Gastroesophageal sphincter (tissue), 4 donors: ENCODE results near the gene VPS33B. TPM values are rescaled to one million over a fixed set of nuclear protein-coding genes. Genes with fewer than 3 reads are reported as not detected.
A peak's percentile ranks its signal among the peaks of the same experiment; 100 is the strongest.

Experiments used
- ATAC-seq: fragments of 150-250 bp; one replicate; pipeline ENCODE4 v1.9.1; 2016; ENCODE audit warnings: mild to moderate bottlenecking, moderate library complexity
- H3K27ac ChIP-seq, 4 donors: fragments of 200-600 bp; sonication (generic) in 3 of 4; 1 replicate in 3 of 4; 2 replicates in 1 of 4; pipeline ENCODE4 v1.5.1; 2016 to 2019
- H3K27me3 ChIP-seq: fragments of 200-600 bp; sonication (generic); one replicate; pipeline ENCODE4 v1.5.1; 2019
- H3K36me3 ChIP-seq, 2 donors: fragments of 200-600 bp; sonication (generic); one replicate each; pipeline ENCODE4 v1.5.1; 2019; ENCODE audit warnings: control low read depth in 1 of 2
- H3K4me1 ChIP-seq, 3 donors: fragments of 200-600 bp; sonication (generic); 1 replicate in 2 of 3; 2 replicates in 1 of 3; pipeline ENCODE4 v1.5.1; 2016 to 2019; ENCODE audit warnings: control low read depth in 2 of 3
- H3K4me3 ChIP-seq, 2 donors: fragments of 200-600 bp; sonication (generic); one replicate each; pipeline ENCODE4 v1.5.1; 2019; ENCODE audit warnings: mild to moderate bottlenecking in 1 of 2, moderate library complexity in 1 of 2
- H3K9me3 ChIP-seq, 3 donors: fragments of 200-600 bp; sonication (generic); one replicate each; pipeline ENCODE4 v1.5.1; 2017 to 2019; ENCODE audit warnings: control low read depth in 2 of 3
- EP300 ChIP-seq: sonication (generic); formaldehyde crosslinking; IDR thresholded peaks from one replicate; pipeline ENCODE4 v1.6.1; 2017; ENCODE audit warnings: antibody characterized with exemption, mild to moderate bottlenecking
- POLR2A ChIP-seq, 2 donors: fragments of 450-650 bp; IDR thresholded peaks; one replicate each; pipeline ENCODE4 v1.6.1; 2017; ENCODE audit warnings: antibody characterized with exemption in 2 of 2, mild to moderate bottlenecking in 2 of 2, moderate library complexity in 1 of 2
- POLR2AphosphoS5 ChIP-seq: sonication (generic); formaldehyde crosslinking; IDR thresholded peaks from one replicate; pipeline ENCODE4 v1.6.1; 2017; ENCODE audit warnings: antibody characterized with exemption
- WGBS, 2 donors: methylation state at CpG; one replicate each; pipeline ENCODE4 v1.1.5; 2018; ENCODE audit warnings: low coverage in 1 of 2; 5-methylcytosine and 5-hydroxymethylcytosine counted together
- total RNA-seq, 4 donors: library from RNA; depleted of rRNA; stranded (reverse); fragments of >200 nt; gene quantifications; one replicate each; pipeline ENCODE4 v1.1.0, GENCODE V29; 2016
- TF ChIP-seq, protein P1 (sequence below), 4 experiments: fragments of 200-600 bp in 2 of 4; fragments of 450-650 bp in 2 of 4; sonication (generic) in 1 of 4; IDR thresholded peaks; one replicate each; pipeline ENCODE4 v1.5.1; 2017 to 2019; ENCODE audit warnings: antibody characterized with exemption in 4 of 4, mild to moderate bottlenecking in 2 of 4, moderate library complexity in 2 of 4

VPS33B gene
- total RNA-seq, 4 donors from 2014 or later, result 7.8 to 12.8 (median 10.1) TPM

DNA sequence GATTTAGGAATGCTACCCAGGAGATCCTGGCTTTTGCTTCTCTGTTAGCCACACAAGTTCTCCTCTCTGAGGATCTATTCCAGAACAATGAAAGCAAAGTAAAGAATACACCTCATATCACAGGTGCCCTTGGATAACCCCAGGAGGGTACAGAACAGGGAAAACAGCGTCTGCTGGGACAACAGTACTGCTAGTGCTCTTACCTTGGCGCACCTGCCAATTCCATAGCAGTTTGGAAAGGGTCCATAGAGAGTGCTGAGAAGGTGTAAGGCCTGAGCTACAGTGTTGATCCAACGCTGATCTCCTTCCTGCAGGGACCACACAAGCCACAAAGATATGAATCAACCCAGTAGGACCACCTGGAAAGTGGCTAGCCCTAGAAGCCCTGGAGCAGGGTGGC, 15.1 kb downstream of the VPS33B start:
- Histone ChIP-seq H3K27me3 (no peaks in the 10 kb centered on the region), H3K36me3 (peaks cover 0 to 100% of the 10 kb centered on the region in 2 donors), H3K4me1 (no peaks in the 10 kb centered on the region), H3K27ac (no peak overlapping the region), H3K4me3 (no peak overlapping the region), H3K9me3 (no peaks in the 10 kb centered on the region)
- 76 to 100% methylated on average over 2 to 3 of the region's 3 CpGs for WGBS, 2 donors
- TF ChIP-seq EP300, result no peak
- TF ChIP-seq, protein P1, sequence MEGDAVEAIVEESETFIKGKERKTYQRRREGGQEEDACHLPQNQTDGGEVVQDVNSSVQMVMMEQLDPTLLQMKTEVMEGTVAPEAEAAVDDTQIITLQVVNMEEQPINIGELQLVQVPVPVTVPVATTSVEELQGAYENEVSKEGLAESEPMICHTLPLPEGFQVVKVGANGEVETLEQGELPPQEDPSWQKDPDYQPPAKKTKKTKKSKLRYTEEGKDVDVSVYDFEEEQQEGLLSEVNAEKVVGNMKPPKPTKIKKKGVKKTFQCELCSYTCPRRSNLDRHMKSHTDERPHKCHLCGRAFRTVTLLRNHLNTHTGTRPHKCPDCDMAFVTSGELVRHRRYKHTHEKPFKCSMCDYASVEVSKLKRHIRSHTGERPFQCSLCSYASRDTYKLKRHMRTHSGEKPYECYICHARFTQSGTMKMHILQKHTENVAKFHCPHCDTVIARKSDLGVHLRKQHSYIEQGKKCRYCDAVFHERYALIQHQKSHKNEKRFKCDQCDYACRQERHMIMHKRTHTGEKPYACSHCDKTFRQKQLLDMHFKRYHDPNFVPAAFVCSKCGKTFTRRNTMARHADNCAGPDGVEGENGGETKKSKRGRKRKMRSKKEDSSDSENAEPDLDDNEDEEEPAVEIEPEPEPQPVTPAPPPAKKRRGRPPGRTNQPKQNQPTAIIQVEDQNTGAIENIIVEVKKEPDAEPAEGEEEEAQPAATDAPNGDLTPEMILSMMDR (IDR thresholded peaks at IDR 0.05), result no peak
- TF ChIP-seq POLR2A (IDR thresholded peaks at IDR 0.05), result no peak
- no peak for TF ChIP-seq POLR2AphosphoS5
- ATAC-seq, result no peak

DNA sequence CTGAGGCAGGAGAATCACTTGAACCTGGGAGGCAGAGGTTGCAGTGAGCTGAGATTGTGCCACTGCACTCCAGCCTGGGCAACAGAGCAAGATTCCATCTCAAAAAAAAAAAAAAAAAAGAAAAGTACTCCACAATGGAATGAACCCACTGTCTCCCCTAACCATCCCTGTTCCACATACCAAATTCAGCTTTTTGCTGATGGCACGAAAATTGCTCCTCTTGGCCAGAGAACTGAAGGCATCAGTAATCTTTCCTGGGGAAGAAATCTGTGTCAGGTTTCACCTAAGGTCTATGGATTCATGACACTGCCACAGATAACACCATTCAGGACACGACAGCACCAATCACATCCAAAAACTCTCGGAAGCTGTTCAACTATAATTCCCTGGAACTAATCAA, 21.2 kb downstream of the VPS33B start:
- H3K9me3 ChIP-seq, result no peaks in the 10 kb centered on the region
- no peak overlapping the region for H3K4me3 ChIP-seq
- ATAC-seq, result no peak
- WGBS, 2 donors, result 93 to 100% methylated on average over 3 of the region's 3 CpGs
- H3K27me3 ChIP-seq, result no peaks in the 10 kb centered on the region
- no peak overlapping the region for H3K27ac ChIP-seq
- TF ChIP-seq POLR2A (IDR thresholded peaks at IDR 0.05), result no peak
- TF ChIP-seq, protein P1 (IDR thresholded peaks at IDR 0.05), result no peak
- TF ChIP-seq EP300, result no peak
- TF ChIP-seq POLR2AphosphoS5, result no peak
- no peaks in the 10 kb centered on the region for H3K4me1 ChIP-seq
- H3K36me3 ChIP-seq, result peaks cover 0 to 91% of the 10 kb centered on the region in 2 donors

DNA sequence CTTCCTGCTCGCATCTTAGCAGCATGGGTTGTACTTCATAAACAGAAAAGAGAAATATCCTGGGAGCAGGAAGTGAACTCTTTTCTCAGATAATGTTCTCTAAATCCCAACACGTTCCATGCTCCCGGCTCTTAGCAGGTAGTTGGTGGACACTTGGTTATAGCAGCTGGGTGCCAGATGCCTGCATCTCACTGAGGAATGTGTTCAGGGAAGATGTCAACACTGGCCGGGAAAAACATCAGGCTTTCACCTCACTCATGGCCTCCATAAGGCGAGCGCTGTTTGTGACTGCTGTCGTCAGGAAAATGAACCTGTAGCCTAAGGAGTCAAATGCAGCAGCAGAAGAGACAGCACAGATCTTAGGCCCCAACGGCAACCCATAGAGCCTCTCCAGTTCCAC, 23.7 kb downstream of the VPS33B start:
- no peak overlapping the region for H3K4me3 ChIP-seq
- peaks cover 0 to 13% (median 0%) of the 10 kb centered on the region in 3 donors for H3K4me1 ChIP-seq
- no peak overlapping the region for H3K27ac ChIP-seq
- WGBS, 2 donors, result 72 to 89% methylated on average over 3 of the region's 8 CpGs
- no peaks in the 10 kb centered on the region for H3K9me3 ChIP-seq
- H3K36me3 ChIP-seq, result peaks cover 0 to 67% of the 10 kb centered on the region in 2 donors
- H3K27me3 ChIP-seq, result no peaks in the 10 kb centered on the region
- TF ChIP-seq POLR2AphosphoS5, result no peak
- no peak for TF ChIP-seq EP300
- no peak for TF ChIP-seq POLR2A (IDR thresholded peaks at IDR 0.05)
- TF ChIP-seq, protein P1 (IDR thresholded peaks at IDR 0.05), result no peak
- ATAC-seq, result no peak

DNA sequence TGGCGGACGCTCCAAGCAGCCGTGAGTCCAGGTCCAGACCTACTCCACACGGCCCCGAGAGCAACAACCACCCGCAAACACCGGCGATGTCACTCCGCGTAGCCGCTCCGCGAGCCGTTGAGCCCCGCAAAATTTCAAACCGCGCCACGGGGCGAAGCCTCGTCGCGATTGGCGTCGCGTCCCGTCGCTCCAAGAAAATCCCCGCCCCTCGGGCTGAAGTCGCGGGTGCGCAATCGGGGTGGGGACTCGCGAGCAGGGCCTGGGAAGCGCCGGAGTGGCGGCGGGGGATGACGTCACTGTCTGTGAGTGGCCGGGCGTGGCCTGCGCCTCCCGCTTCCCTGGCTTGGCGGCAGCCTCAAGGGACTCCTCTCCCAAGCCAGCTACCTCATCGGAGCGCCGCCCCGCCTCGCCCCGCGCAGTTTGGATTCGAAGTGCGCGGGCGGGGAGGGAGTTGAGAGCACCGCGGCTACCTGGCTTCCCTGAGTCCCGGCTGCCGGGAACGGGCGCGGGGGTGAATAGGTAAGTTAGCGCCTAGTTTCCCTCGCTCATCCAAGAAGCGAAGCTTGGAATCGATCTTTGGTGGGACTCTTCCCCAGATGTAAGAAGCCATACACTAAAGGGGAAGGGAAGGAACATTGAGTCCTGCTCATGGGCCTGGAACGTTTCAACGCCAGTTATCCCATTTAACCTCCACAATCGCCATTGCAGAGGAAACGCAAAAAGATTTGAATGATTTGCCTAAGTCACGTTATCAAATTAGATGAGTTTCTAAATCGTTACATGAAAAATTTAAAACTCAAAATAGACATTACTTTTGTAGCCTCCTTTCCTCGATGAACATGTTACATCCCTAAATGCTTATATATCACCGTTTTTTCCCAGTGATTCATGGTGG, 27.7 kb downstream of the VPS33B start, which contains the start of gene PRC1:
TSS of gene PRC1 (minus strand) at position 119 of the 895 bp plus-strand sequence. CDS start at position 1, 118 bp downstream.
- Histone ChIP-seq H3K27me3 (no peaks in the 10 kb centered on the region), H3K4me3 (peak within 1 kb of the TSS; percentile 52 to 94), H3K9me3 (no peaks in the 10 kb centered on the region), H3K36me3 (peaks cover 0 to 26% of the 10 kb centered on the region in 2 donors), H3K27ac (peak within 1 kb of the TSS; percentile 82 to 92 (median 88)), H3K4me1 (peaks cover 0 to 21% (median 0%) of the 10 kb centered on the region in 3 donors)
- ATAC-seq, result peak; percentile 100
- TF ChIP-seq POLR2A (IDR thresholded peaks at IDR 0.05) (peak; percentile 56 to 68), EP300 (no peak), POLR2AphosphoS5 (peak; percentile 88)
- TF ChIP-seq, protein P1 (IDR thresholded peaks at IDR 0.05), result no peak
- 0 to 1% methylated on average over 12 to 22 of the region's 75 CpGs for WGBS, 2 donors
